Inferior parietal cortex (tissue), 1 donor: ENCODE data around the gene ESD.

Experiments used
- DNase-seq: peaks from one replicate; pipeline ENCODE4 v3.0.0-alpha.2; 2016; ENCODE audit errors: extremely low spot score

The ESD gene

GRCh38 chr13:46747031-46747820 is 49.7 kb downstream of the ESD start:
- DNase-seq, result no peak

DNA sequence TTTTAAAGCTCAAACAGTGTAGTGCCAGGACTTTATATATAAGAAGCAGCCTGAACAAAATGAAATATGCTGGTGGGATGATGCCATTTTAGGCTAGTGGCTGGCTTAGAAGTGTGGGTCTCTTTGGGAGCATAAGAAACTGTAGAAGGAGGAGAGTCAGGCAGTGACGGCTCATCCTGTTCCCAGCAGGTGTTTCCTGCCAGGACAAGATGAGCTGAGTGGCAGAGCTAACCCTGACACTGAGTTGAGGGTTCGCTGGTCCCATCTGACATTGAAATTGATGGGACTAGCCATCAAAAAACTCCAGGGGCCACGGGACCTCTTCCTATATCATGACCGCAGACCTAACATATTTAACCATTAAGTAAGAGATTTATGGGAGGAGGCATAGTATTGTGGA is 51.3 kb downstream of the ESD start:
- DNase-seq, result no peak

- no peak for DNase-seq
Measured at GRCh38 chr13:46745062-46745461, 51.9 kb downstream of the ESD start.

GRCh38 chr13:46743191-46743590 is 53.8 kb downstream of the ESD start:
- no peak for DNase-seq

- no peak for DNase-seq
Measured at GRCh38 chr13:46739447-46740098, 57.4 kb downstream of the ESD start.

- DNase-seq, result no peak
Measured at GRCh38 chr13:46738766-46739165, 58.2 kb downstream of the ESD start.

DNA sequence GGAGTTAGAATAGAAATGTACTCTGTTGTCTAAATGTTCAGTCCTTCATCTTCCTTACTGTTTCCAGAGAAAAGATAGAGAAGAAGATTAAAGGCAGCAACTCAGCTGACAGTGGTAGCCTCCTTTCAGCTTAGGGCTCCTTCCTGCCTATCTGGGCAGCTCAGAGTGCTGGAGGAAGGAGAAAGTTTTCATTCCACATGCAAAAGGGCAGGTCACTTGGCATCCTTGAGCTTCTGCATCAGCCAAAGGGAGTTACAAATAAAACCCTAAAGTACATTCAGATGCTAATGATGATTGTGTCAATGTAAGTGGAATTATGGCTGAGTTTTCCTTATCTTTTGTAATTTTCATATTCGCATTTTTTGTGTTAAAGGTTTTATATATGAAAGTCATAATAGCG is 58.9 kb downstream of the ESD start:
- no peak for DNase-seq

- DNase-seq, result no peak
Measured at GRCh38 chr13:46736541-46737310, 60.2 kb downstream of the ESD start.

DNA sequence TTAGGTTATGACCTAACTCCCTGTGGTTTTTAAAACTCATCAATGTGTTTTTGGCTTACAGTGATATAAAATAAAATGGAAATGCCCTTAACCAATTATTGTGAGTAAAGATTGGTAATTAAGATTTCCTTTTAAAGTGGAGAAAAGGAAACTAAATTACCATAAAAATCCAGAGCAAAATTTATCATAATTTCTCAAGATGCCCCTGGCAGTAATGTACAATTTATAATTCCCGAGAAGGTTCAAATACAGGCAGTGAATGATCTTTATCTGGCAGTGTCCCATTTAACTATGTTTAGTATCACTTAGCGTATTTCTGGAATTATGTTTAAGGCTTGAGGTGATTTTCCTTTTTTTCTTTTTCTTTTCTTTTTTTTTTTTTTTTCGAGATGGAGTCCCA is 61.5 kb downstream of the ESD start:
- DNase-seq, result no peak

- no peak for DNase-seq
Measured at GRCh38 chr13:46731535-46731934, 65.4 kb downstream of the ESD start.

GRCh38 chr13:46728777-46729176 is 68.2 kb downstream of the ESD start:
- DNase-seq, result no peak

GRCh38 chr13:46726347-46726746 is 70.6 kb downstream of the ESD start:
- DNase-seq, result no peak
